ENCODE data around the gene TRA2B.

The TRA2B gene

DNA sequence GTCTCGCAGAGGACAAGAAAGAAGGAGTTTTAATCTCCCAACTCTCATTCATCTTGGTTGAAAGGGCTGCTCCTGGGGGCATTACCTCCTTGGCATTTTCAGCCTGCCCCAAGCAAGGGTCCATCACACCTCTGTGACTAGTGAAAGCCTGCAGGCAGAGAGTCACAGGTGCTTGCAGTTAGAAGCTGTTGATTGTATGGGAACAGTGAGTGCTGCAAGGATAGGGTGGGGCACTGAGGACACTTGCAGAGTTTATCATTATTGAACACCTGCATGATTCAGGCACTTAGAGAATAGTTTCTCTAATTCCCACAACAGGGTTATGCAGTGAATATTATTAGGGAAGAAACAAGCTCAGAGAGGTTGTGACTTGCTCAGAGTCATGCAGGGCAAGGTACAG is 71.3 kb downstream of the TRA2B start:
- no peak for DNase-seq
